ENCODE data around the gene ILF3. TPM values are rescaled to one million over a fixed set of nuclear protein-coding genes. Genes with fewer than 3 reads are reported as not detected.
A peak's percentile ranks its signal among the peaks of the same experiment; 100 is the strongest.

Gene ILF3
- total and polyA plus RNA-seq, 2 of the 13 experiments (the other 11 are each of a cell fraction or from before 2014, with no cell fraction given) = 120 to 173 TPM

- TF ChIP-seq ZSCAN5A (CRISPR knock-in tag; IDR thresholded peaks at IDR 0.05; ENCODE audit: borderline replicate concordance) = no peak
- no peak for TF ChIP-seq TAF15 (IDR thresholded peaks at IDR 0.05; ENCODE audit: low read depth, low read length, poor library complexity, severe bottlenecking)
- TF ChIP-seq JDP2 (CRISPR knock-in tag; IDR thresholded peaks at IDR 0.05; ENCODE audit: borderline replicate concordance) = no peak
- no peak for TF ChIP-seq ZNF652 (CRISPR knock-in tag; IDR thresholded peaks at IDR 0.05; ENCODE audit: borderline replicate concordance, low read depth)
- no peak for TF ChIP-seq ZNF432 (CRISPR knock-in tag; IDR thresholded peaks at IDR 0.05; ENCODE audit: borderline replicate concordance)
- TF ChIP-seq CREBL2 (CRISPR knock-in tag; IDR thresholded peaks at IDR 0.05; ENCODE audit: borderline replicate concordance) = 0 out of 2 replicates have a peak, but pooled peaks have one; percentile 14
- 0 out of 2 replicates have a peak, but pooled peaks have one; percentile 65 for TF ChIP-seq ZNF510 (CRISPR knock-in tag; IDR thresholded peaks at IDR 0.05; ENCODE audit: low read depth)
- TF ChIP-seq NFE2L2 (IDR thresholded peaks at IDR 0.05; ENCODE audit: low read length) = 0 out of 2 replicates have a peak, but pooled peaks have one; percentile 13
- peak; percentile 81 for TF ChIP-seq FOXK2 (IDR thresholded peaks at IDR 0.05)
- no peak for TF ChIP-seq SATB2 (CRISPR knock-in tag; IDR thresholded peaks at IDR 0.05)
- no peak for TF ChIP-seq ZNF17 (CRISPR knock-in tag; IDR thresholded peaks at IDR 0.05)
- TF ChIP-seq ZSCAN20 (CRISPR knock-in tag; IDR thresholded peaks at IDR 0.05; ENCODE audit: borderline replicate concordance) = peak; percentile 15; the same call in 1 of the 2 replicates
- no peak for TF ChIP-seq ZNF12 (CRISPR knock-in tag; IDR thresholded peaks at IDR 0.05)
- peak; percentile 85; the same call in 1 of the 2 replicates for TF ChIP-seq KLF9 (CRISPR knock-in tag; IDR thresholded peaks at IDR 0.05; ENCODE audit: low read depth)
- TF ChIP-seq BRF2 (CRISPR knock-in tag; IDR thresholded peaks at IDR 0.05) = 0 out of 2 replicates have a peak, but pooled peaks have one; percentile 35
- TF ChIP-seq TIGD3 (CRISPR knock-in tag; IDR thresholded peaks at IDR 0.05; ENCODE audit: borderline replicate concordance) = 0 out of 2 replicates have a peak, but pooled peaks have one; percentile 65
- peak; percentile 37; the same call in 1 of the 2 replicates for TF ChIP-seq MEIS2 (CRISPR knock-in tag; IDR thresholded peaks at IDR 0.05)
- no peak for TF ChIP-seq GPN1 (CRISPR knock-in tag; IDR thresholded peaks at IDR 0.05; ENCODE audit: borderline replicate concordance)
- peak; percentile 64; the same call in 1 of the 2 replicates for TF ChIP-seq MTERF4 (CRISPR knock-in tag; IDR thresholded peaks at IDR 0.05)
- peak; percentile 92 for TF ChIP-seq KDM2A (CRISPR knock-in tag; IDR thresholded peaks at IDR 0.05; ENCODE audit: borderline replicate concordance, low read depth)
- peak; percentile 91 for TF ChIP-seq ZNF331 (CRISPR knock-in tag; IDR thresholded peaks at IDR 0.05)
- TF ChIP-seq ZNF3 (CRISPR knock-in tag; IDR thresholded peaks at IDR 0.05) = no peak
- TF ChIP-seq SNAPC5 (CRISPR knock-in tag; IDR thresholded peaks at IDR 0.05; ENCODE audit: borderline replicate concordance) = no peak
- TF ChIP-seq ZNF333 (CRISPR knock-in tag; IDR thresholded peaks at IDR 0.05; ENCODE audit: borderline replicate concordance) = no peak
- peak; percentile 32; the same call in 1 of the 2 replicates for TF ChIP-seq SP5 (CRISPR knock-in tag; IDR thresholded peaks at IDR 0.05; ENCODE audit: borderline replicate concordance, low read depth)
Measured at GRCh38 chr19:10653732-10654609, at the start of gene ILF3 (continued).

Measured in HepG2 (cell line).